Smooth muscle cell (in vitro differentiated cells): Measurements from ENCODE around the gene ANO2. TPM values are rescaled to one million over a fixed set of nuclear protein-coding genes. Genes with fewer than 3 reads are reported as not detected.

Source experiments
- DNase-seq: peaks from one replicate; lab custom pipeline; 2025; ENCODE audit not compliant: unreplicated experiment; lab: John Stamatoyannopoulos, UW
- H2AFZ ChIP-seq: fragments of 200-600 bp; sonication (generic); 2 replicates; pipeline ENCODE4 v1.6.0; 2016; ENCODE audit warnings: antibody characterized with exemption, low read depth, mild to moderate bottlenecking
- H3F3A ChIP-seq: fragments of 200-600 bp; sonication (generic); 2 replicates; pipeline ENCODE4 v1.6.0; 2017; ENCODE audit warnings: antibody characterized with exemption, low read depth
- H3K27ac ChIP-seq: fragments of 200-600 bp; sonication (generic); 2 replicates; pipeline ENCODE4 v1.5.1; 2016; ENCODE audit warnings: low read depth, mild to moderate bottlenecking
- H3K27me3 ChIP-seq: fragments of 200-600 bp; sonication (generic); 2 replicates; pipeline ENCODE4 v1.6.1; 2016; ENCODE audit warnings: low read depth, mild to moderate bottlenecking
- H3K36me3 ChIP-seq: fragments of 200-600 bp; sonication (generic); 2 replicates; pipeline ENCODE4 v1.5.1; 2016; ENCODE audit warnings: low read depth
- H3K4me1 ChIP-seq: fragments of 200-600 bp; sonication (generic); 2 replicates; pipeline ENCODE4 v1.5.1; 2016; ENCODE audit warnings: low read depth
- H3K4me2 ChIP-seq: fragments of 200-600 bp; sonication (generic); 2 replicates; pipeline ENCODE4 v1.6.0; 2016; ENCODE audit warnings: mild to moderate bottlenecking
- H3K4me3 ChIP-seq: fragments of 200-600 bp; sonication (generic); 2 replicates; pipeline ENCODE4 v1.5.1; 2016; ENCODE audit warnings: mild to moderate bottlenecking
- H3K79me2 ChIP-seq: fragments of 200-600 bp; sonication (generic); 2 replicates; pipeline ENCODE4 v1.6.0; 2016; ENCODE audit warnings: low read depth, mild to moderate bottlenecking
- H3K9ac ChIP-seq: fragments of 200-600 bp; sonication (generic); 2 replicates; pipeline ENCODE4 v1.6.0; 2016; ENCODE audit warnings: low read depth
- H3K9me3 ChIP-seq: fragments of 200-600 bp; sonication (generic); replicated peaks from 2 replicates; pipeline ENCODE4 v1.5.1; 2016; ENCODE audit warnings: low read depth
- H4K20me1 ChIP-seq: fragments of 200-600 bp; sonication (generic); 2 replicates; pipeline ENCODE4 v1.6.0; 2016; ENCODE audit warnings: low read depth
- WGBS: methylation state at CpG from one replicate; pipeline ENCODE4 v1.1.7; 2016; ENCODE audit warnings: low lambda C conversion rate; 5-methylcytosine and 5-hydroxymethylcytosine counted together
- polyA plus RNA-seq: library from polyadenylated mRNA; unstranded; fragments of >200 nt; fragmentation: Nextera tagmentation; extraction: Ambion mirVana; gene quantifications from 2 replicates; pipeline ENCODE4 v1.2.1, GENCODE V29; 2016
- total RNA-seq: library from RNA; depleted of rRNA; stranded (reverse); fragments of >200 nt; gene quantifications from 2 replicates; pipeline ENCODE4 v1.2.3, GENCODE V29; 2014
- TF ChIP-seq, protein P1 (sequence below): fragments of 200-600 bp; sonication (generic); IDR thresholded peaks from 2 replicates; pipeline ENCODE4 v1.5.1; 2017; ENCODE audit warnings: borderline replicate concordance, mild to moderate bottlenecking, antibody characterized with exemption; ENCODE audit not compliant: insufficient read depth, poor library complexity, severe bottlenecking

Gene ANO2
- total and polyA plus RNA-seq, 2 experiments from 2014 or later = 0.18 TPM; not detected in 1

DNA sequence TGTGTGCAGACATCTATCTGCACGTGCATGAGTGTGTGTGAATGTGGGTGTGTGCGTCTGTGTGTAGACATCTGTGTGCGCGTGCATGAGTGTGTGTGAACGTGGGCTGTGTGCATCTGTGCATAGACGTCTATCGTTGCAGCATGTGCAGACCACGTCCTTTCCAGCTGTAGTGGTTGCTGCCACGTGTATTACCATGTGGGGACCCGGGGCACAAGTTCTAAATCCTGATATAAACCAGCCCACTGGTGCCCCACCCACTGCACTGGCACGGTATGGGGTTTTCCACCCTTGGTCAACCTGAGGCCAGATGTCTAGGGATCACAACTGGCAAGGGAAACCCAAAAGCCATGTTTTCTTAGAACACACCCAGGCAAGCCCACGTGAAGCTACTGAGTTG, 197.0 kb downstream of the ANO2 start:
- Histone ChIP-seq H3K9me3 (no peaks in the 10 kb centered on the region), H3K4me1 (no peaks in the 10 kb centered on the region), H3K9ac (no peak overlapping the region), H3K27ac (no peak overlapping the region), H3K36me3 (no peaks in the 10 kb centered on the region), H3F3A (no peaks in the 10 kb centered on the region), H3K4me2 (no peak overlapping the region), H4K20me1 (no peaks in the 10 kb centered on the region), H3K27me3 (peaks cover 11% of the 10 kb centered on the region), H3K79me2 (no peaks in the 10 kb centered on the region), H2AFZ (no peak overlapping the region), H3K4me3 (no peak overlapping the region)
- WGBS = 95% methylated on average over 12 of the region's 12 CpGs
- TF ChIP-seq, protein P1, sequence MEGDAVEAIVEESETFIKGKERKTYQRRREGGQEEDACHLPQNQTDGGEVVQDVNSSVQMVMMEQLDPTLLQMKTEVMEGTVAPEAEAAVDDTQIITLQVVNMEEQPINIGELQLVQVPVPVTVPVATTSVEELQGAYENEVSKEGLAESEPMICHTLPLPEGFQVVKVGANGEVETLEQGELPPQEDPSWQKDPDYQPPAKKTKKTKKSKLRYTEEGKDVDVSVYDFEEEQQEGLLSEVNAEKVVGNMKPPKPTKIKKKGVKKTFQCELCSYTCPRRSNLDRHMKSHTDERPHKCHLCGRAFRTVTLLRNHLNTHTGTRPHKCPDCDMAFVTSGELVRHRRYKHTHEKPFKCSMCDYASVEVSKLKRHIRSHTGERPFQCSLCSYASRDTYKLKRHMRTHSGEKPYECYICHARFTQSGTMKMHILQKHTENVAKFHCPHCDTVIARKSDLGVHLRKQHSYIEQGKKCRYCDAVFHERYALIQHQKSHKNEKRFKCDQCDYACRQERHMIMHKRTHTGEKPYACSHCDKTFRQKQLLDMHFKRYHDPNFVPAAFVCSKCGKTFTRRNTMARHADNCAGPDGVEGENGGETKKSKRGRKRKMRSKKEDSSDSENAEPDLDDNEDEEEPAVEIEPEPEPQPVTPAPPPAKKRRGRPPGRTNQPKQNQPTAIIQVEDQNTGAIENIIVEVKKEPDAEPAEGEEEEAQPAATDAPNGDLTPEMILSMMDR = no peak
- DNase-seq = no peak

- Histone ChIP-seq H3K9ac (no peak overlapping the region), H4K20me1 (no peaks in the 10 kb centered on the region), H3K27ac (no peak overlapping the region), H3K27me3 (no peaks in the 10 kb centered on the region), H3K36me3 (no peaks in the 10 kb centered on the region), H3K4me3 (no peak overlapping the region), H2AFZ (no peak overlapping the region), H3K9me3 (no peaks in the 10 kb centered on the region), H3K4me2 (no peak overlapping the region), H3K4me1 (no peaks in the 10 kb centered on the region), H3K79me2 (no peaks in the 10 kb centered on the region), H3F3A (no peaks in the 10 kb centered on the region)
- TF ChIP-seq, protein P1 = no peak
- 97% methylated on average over 6 of the region's 6 CpGs for WGBS
- DNase-seq = no peak
Observed at GRCh38 chr12:5746917-5747316, 198.1 kb downstream of the ANO2 start.

- Histone ChIP-seq H3K9ac (no peak overlapping the region), H3K4me2 (no peak overlapping the region), H3K4me1 (no peaks in the 10 kb centered on the region), H3K9me3 (no peaks in the 10 kb centered on the region), H3F3A (no peaks in the 10 kb centered on the region), H3K27me3 (no peaks in the 10 kb centered on the region), H2AFZ (no peak overlapping the region), H3K36me3 (no peaks in the 10 kb centered on the region), H3K79me2 (no peaks in the 10 kb centered on the region), H3K27ac (no peak overlapping the region), H3K4me3 (no peak overlapping the region), H4K20me1 (no peaks in the 10 kb centered on the region)
- no peak for DNase-seq
- TF ChIP-seq, protein P1 = no peak
- WGBS = 86% methylated on average over 6 of the region's 6 CpGs
Observed at GRCh38 chr12:5746036-5746908, 198.8 kb downstream of the ANO2 start.
